Progenitor cell of endocrine pancreas (in vitro differentiated cells): Measurements from ENCODE around the gene CFAP210. TPM values are rescaled to one million over a fixed set of nuclear protein-coding genes. Genes with fewer than 3 reads are reported as not detected.

Source experiments
- DNase-seq: peaks from one replicate; pipeline ENCODE4 v3.0.0; 2021; ENCODE audit warnings: low spot score; ENCODE audit not compliant: unreplicated experiment
- H3K27ac Mint-ChIP-seq: 2 replicates; pipeline ENCODE4 v1.8.0; 2021; ENCODE audit warnings: mild to moderate bottlenecking, moderate library complexity, mixed read lengths
- H3K27me3 Mint-ChIP-seq: 2 replicates; pipeline ENCODE4 v1.8.0; 2021; ENCODE audit warnings: mixed read lengths
- H3K36me3 Mint-ChIP-seq: 2 replicates; pipeline ENCODE4 v1.8.0; 2022; ENCODE audit warnings: mixed read lengths; ENCODE audit not compliant: insufficient read depth
- H3K4me1 Mint-ChIP-seq: 2 replicates; pipeline ENCODE4 v1.8.0; 2021; ENCODE audit warnings: low read depth, mixed read lengths
- H3K4me3 Mint-ChIP-seq: 2 replicates; pipeline ENCODE4 v1.8.0; 2021; ENCODE audit warnings: low read depth, mild to moderate bottlenecking, moderate library complexity, mixed read lengths
- H3K9me3 Mint-ChIP-seq: 2 replicates; pipeline ENCODE4 v1.8.0; 2021; ENCODE audit warnings: low read depth, mixed read lengths
- CTCF ChIP-seq: fragments of 200-600 bp; sonication (generic); IDR thresholded peaks from one replicate; pipeline ENCODE4 v1.5.0; 2021; ENCODE audit warnings: antibody characterized with exemption, mild to moderate bottlenecking; ENCODE audit not compliant: unreplicated experiment
- total RNA-seq: library from RNA; stranded (reverse); gene quantifications from 2 replicates; pipeline ENCODE4 v1.2.1, GENCODE V29; 2021

Gene CFAP210
- total RNA-seq, 1 donor from 2014 or later, result 1.6 TPM

- H3K4me1 Mint-ChIP-seq, result peaks cover 5% of the 10 kb centered on the region
- H3K27me3 Mint-ChIP-seq, result no peaks in the 10 kb centered on the region
- H3K9me3 Mint-ChIP-seq, result peaks cover 8% of the 10 kb centered on the region
- no peak overlapping the region for H3K4me3 Mint-ChIP-seq
- H3K27ac Mint-ChIP-seq, result no peak overlapping the region
- DNase-seq, result no peak
- TF ChIP-seq CTCF, result no peak
- H3K36me3 Mint-ChIP-seq, result peaks cover 14% of the 10 kb centered on the region
These were observed 10.6 kb downstream of the CFAP210 start for GRCh38 chr2:169683425-169684134.

DNA sequence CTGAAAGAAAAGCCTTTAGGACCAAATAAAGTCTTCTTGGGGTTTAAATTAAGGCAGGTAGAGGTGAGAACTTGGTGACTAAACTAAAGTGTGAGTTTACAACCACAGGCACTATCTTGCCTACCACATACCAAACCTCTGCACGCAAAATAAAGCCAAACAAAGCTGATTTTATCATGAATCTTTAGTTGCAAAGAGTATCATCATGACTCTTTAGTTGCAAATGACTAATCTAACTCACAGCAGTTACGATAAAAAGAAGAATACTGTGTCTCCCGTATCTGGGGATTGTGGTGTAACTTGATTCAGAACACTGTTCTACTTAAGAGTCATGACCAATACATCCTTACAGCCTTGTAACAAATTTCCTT, 11.2 kb downstream of the CFAP210 start:
- TF ChIP-seq CTCF, result no peak
- no peak overlapping the region for H3K27ac Mint-ChIP-seq
- peaks cover 9% of the 10 kb centered on the region for H3K36me3 Mint-ChIP-seq
- H3K4me1 Mint-ChIP-seq, result peaks cover 5% of the 10 kb centered on the region
- no peak for DNase-seq
- H3K27me3 Mint-ChIP-seq, result no peaks in the 10 kb centered on the region
- H3K4me3 Mint-ChIP-seq, result no peak overlapping the region
- peaks cover 3% of the 10 kb centered on the region for H3K9me3 Mint-ChIP-seq

- no peak for TF ChIP-seq CTCF
- H3K36me3 Mint-ChIP-seq, result peaks cover 2% of the 10 kb centered on the region
- no peak overlapping the region for H3K27ac Mint-ChIP-seq
- no peaks in the 10 kb centered on the region for H3K27me3 Mint-ChIP-seq
- H3K4me1 Mint-ChIP-seq, result no peaks in the 10 kb centered on the region
- peaks cover 3% of the 10 kb centered on the region for H3K9me3 Mint-ChIP-seq
- no peak overlapping the region for H3K4me3 Mint-ChIP-seq
- no peak for DNase-seq
These were observed 17.4 kb downstream of the CFAP210 start for GRCh38 chr2:169676850-169677249.

- TF ChIP-seq CTCF, result peak; percentile 17
- no peak for DNase-seq
- Mint-ChIP-seq H3K27me3 (no peaks in the 10 kb centered on the region), H3K9me3 (peaks cover 3% of the 10 kb centered on the region), H3K4me1 (no peaks in the 10 kb centered on the region), H3K36me3 (peaks cover 2% of the 10 kb centered on the region), H3K4me3 (no peak overlapping the region), H3K27ac (no peak overlapping the region)
These were observed 17.8 kb downstream of the CFAP210 start for GRCh38 chr2:169676357-169676756.

DNA sequence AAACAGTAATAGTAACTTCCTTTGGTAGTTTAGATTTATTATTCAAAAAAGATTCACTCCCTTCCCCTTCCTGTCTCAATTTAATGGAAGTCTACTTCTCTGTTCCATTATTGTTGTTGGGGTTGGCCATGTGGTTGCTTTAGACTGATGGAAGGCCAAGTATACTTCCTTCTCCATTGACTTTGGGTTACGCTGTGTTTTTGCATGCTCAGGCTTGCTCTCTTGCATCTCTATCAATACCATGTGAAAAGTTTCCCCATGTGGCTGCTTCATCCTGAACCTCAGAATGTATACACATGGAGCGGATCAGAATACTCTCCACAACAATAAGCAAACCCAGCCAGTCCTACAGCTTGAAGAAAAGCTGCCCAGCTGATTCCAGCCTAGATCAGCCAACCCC, 20.3 kb downstream of the CFAP210 start:
- Mint-ChIP-seq H3K4me3 (no peak overlapping the region), H3K27ac (no peak overlapping the region), H3K36me3 (no peaks in the 10 kb centered on the region), H3K4me1 (no peaks in the 10 kb centered on the region), H3K9me3 (no peaks in the 10 kb centered on the region), H3K27me3 (no peaks in the 10 kb centered on the region)
- DNase-seq, result no peak
- TF ChIP-seq CTCF, result no peak
